ENCODE results near the gene ZNF280B. TPM values are rescaled to one million over a fixed set of nuclear protein-coding genes. Genes with fewer than 3 reads are reported as not detected.
A peak's percentile ranks its signal among the peaks of the same experiment; 100 is the strongest.

ZNF280B gene
- total and polyA plus RNA-seq, 2 experiments from 2014 or later, result 5.5 to 6.7 TPM

- Histone ChIP-seq H3K4me3 (no peak overlapping the region), H3K4me1 (ENCODE audit: insufficient read depth) (peaks cover 4% of the 10 kb centered on the region; the same call in 1 of the 2 replicates), H3K4me2 (no peak overlapping the region), H4K20me1 (replicated peaks; ENCODE audit: insufficient read depth) (peaks cover 6% of the 10 kb centered on the region), H3F3A (replicated peaks; ENCODE audit: low read depth) (no peaks in the 10 kb centered on the region), H2AFZ (no peak overlapping the region), H3K79me2 (replicated peaks; ENCODE audit: insufficient read depth) (no peaks in the 10 kb centered on the region), H3K9me2 (ENCODE audit: insufficient read depth) (no peaks in the 10 kb centered on the region), H3K27me3 (ENCODE audit: insufficient read depth) (peaks cover 61% of the 10 kb centered on the region), H3K36me3 (ENCODE audit: insufficient read depth) (peaks cover 9% of the 10 kb centered on the region), H3K27ac (ENCODE audit: low read depth) (0 out of 2 replicates have a peak overlapping the region, but pooled peaks have one; percentile 36)
- no peak for DNase-seq (ENCODE audit: low spot score)
- no peaks in the 10 kb centered on the region; the same call in 2 of the 3 replicates for H3K9me3 Mint-ChIP-seq
- H3K27ac Mint-ChIP-seq, result no peak overlapping the region
- peaks cover 36% of the 10 kb centered on the region for H3K36me3 Mint-ChIP-seq (ENCODE audit: low read depth)
- no peak for ATAC-seq
- no peak for TF ChIP-seq POLR2AphosphoS5 (IDR thresholded peaks at IDR 0.05; ENCODE audit: low read depth)
- TF ChIP-seq NANOG (IDR thresholded peaks at IDR 0.05; ENCODE audit: borderline replicate concordance), result no peak
- TF ChIP-seq ZNF114 (CRISPR knock-in tag; IDR thresholded peaks at IDR 0.05), result no peak
- TF ChIP-seq REST (IDR thresholded peaks at IDR 0.05; ENCODE audit: unreplicated experiment), result no peak
- TF ChIP-seq ZNF462 (CRISPR knock-in tag; IDR thresholded peaks at IDR 0.05), result no peak
- TF ChIP-seq CREB1 (CRISPR knock-in tag; IDR thresholded peaks at IDR 0.05; ENCODE audit: low read depth), result no peak
- TF ChIP-seq EZH2phosphoT487 (IDR thresholded peaks at IDR 0.05; ENCODE audit: unreplicated experiment), result no peak
- TF ChIP-seq ETS1 (IDR thresholded peaks at IDR 0.05), result no peak
- TF ChIP-seq ZNF331 (CRISPR knock-in tag; IDR thresholded peaks at IDR 0.05; ENCODE audit: low read depth), result no peak
- TF ChIP-seq CTCF (conservative IDR thresholded peaks at IDR 0.05; ENCODE audit: low read depth in 2 of 2), result no peak
- TF ChIP-seq EZH2 (IDR thresholded peaks at IDR 0.05; ENCODE audit: low read depth, unreplicated experiment), result no peak
- TF ChIP-seq JUNB (IDR thresholded peaks at IDR 0.05; ENCODE audit: unreplicated experiment), result no peak
- peaks cover 5% of the 10 kb centered on the region; the same call in 1 of the 3 replicates for H3K4me1 Mint-ChIP-seq
- H3K27me3 Mint-ChIP-seq (ENCODE audit: insufficient read depth, low read depth, poor library complexity), result peaks cover 18% of the 10 kb centered on the region
- no peak overlapping the region for H3K4me3 Mint-ChIP-seq
These were observed 21.5 kb downstream of the ZNF280B start for GRCh38 chr22:22487059-22487458.

Measured in GM23338 (cell line).